H9 (cell line): ENCODE results near the gene TMEM190. TPM values are rescaled to one million over a fixed set of nuclear protein-coding genes. Genes with fewer than 3 reads are reported as not detected.

Experiments
- DNase-seq: peaks from one replicate; pipeline ENCODE4 v3.0.0-alpha.2; 2017
- H2AFZ ChIP-seq: one replicate; pipeline ENCODE4 v1.6.1; 2013; ENCODE audit warnings: mild to moderate bottlenecking, low read length, control low read depth, moderate library complexity
- H2AK5ac ChIP-seq: 2 replicates; pipeline ENCODE4 v1.6.1; 2013; ENCODE audit warnings: low read length, control low read depth, mixed read lengths; ENCODE audit not compliant: insufficient read length
- H2BK120ac ChIP-seq: one replicate; pipeline ENCODE4 v1.6.1; 2013; ENCODE audit warnings: low read depth, mild to moderate bottlenecking, low read length, control low read depth, inconsistent platforms; ENCODE audit not compliant: poor library complexity, severe bottlenecking
- H2BK12ac ChIP-seq: 2 replicates; pipeline ENCODE4 v1.6.1; 2013; ENCODE audit warnings: low read length, control low read depth, mixed read lengths, low read depth; ENCODE audit not compliant: insufficient read length
- H2BK15ac ChIP-seq: 2 replicates; pipeline ENCODE4 v1.6.1; 2013; ENCODE audit warnings: low read depth, low read length, control low read depth
- H2BK20ac ChIP-seq: one replicate; pipeline ENCODE4 v1.6.1; 2013; ENCODE audit warnings: low read depth, mild to moderate bottlenecking, low read length, control low read depth, inconsistent platforms; ENCODE audit not compliant: poor library complexity, severe bottlenecking
- H2BK5ac ChIP-seq: 2 replicates; pipeline ENCODE4 v1.6.1; 2013; ENCODE audit warnings: low read length, control low read depth, mixed read lengths; ENCODE audit not compliant: insufficient read length
- H3K14ac ChIP-seq: 2 replicates; pipeline ENCODE4 v1.6.1; 2013; ENCODE audit warnings: low read length, control low read depth; ENCODE audit not compliant: insufficient read depth
- H3K18ac ChIP-seq: 2 replicates; pipeline ENCODE4 v1.6.1; 2013; ENCODE audit warnings: low read depth, mild to moderate bottlenecking, mixed read lengths, low read length, control low read depth; ENCODE audit not compliant: insufficient read length
- H3K23ac ChIP-seq: 2 replicates; pipeline ENCODE4 v1.6.1; 2013; ENCODE audit warnings: low read length, control low read depth, mixed read lengths, low read depth; ENCODE audit not compliant: insufficient read length
- H3K23me2 ChIP-seq: 2 replicates; pipeline ENCODE4 v1.6.1; 2013; ENCODE audit warnings: low read depth, mild to moderate bottlenecking, mixed read lengths, low read length, control low read depth; ENCODE audit not compliant: insufficient read length, poor library complexity, severe bottlenecking
- H3K27ac ChIP-seq: 2 replicates; pipeline ENCODE4 v1.5.1; 2013; ENCODE audit warnings: low read length, control low read depth, mixed read lengths, low read depth; ENCODE audit not compliant: insufficient read length
- H3K27me3 ChIP-seq: 2 replicates; pipeline ENCODE4 v1.6.1; 2013; ENCODE audit warnings: low read length, control low read depth, inconsistent platforms; ENCODE audit not compliant: insufficient read depth
- H3K4ac ChIP-seq: 2 replicates; pipeline ENCODE4 v1.6.1; 2013; ENCODE audit warnings: low read depth, mild to moderate bottlenecking, control low read depth, inconsistent platforms, low read length, moderate library complexity
- H3K4me1 ChIP-seq: 2 replicates; pipeline ENCODE4 v1.6.1; 2013; ENCODE audit warnings: low read length, control low read depth, inconsistent platforms; ENCODE audit not compliant: insufficient read depth
- H3K4me2 ChIP-seq: 2 replicates; pipeline ENCODE4 v1.6.1; 2013; ENCODE audit warnings: low read length, control low read depth, mixed read lengths; ENCODE audit not compliant: insufficient read length, insufficient read depth
- H3K56ac ChIP-seq: 2 replicates; pipeline ENCODE4 v1.6.1; 2013; ENCODE audit warnings: low read depth, mild to moderate bottlenecking, mixed read lengths, low read length, control low read depth; ENCODE audit not compliant: insufficient read length
- H3K79me1 ChIP-seq: 2 replicates; pipeline ENCODE4 v1.6.1; 2013; ENCODE audit warnings: low read depth, mild to moderate bottlenecking, moderate library complexity, low read length, control low read depth, inconsistent platforms; ENCODE audit not compliant: insufficient read depth, poor library complexity, severe bottlenecking
- H3K79me2 ChIP-seq: 2 replicates; pipeline ENCODE4 v1.6.1; 2013; ENCODE audit warnings: low read length, control low read depth, inconsistent platforms; ENCODE audit not compliant: insufficient read depth
- H3K9ac ChIP-seq: 2 replicates; pipeline ENCODE4 v1.6.1; 2013; ENCODE audit warnings: low read length, control low read depth, mixed read lengths; ENCODE audit not compliant: insufficient read length; ENCODE audit errors: extremely low read depth
- H3K9me3 ChIP-seq: one replicate; pipeline ENCODE4 v1.6.1; 2013; ENCODE audit warnings: low read depth, low read length, inconsistent platforms; ENCODE audit not compliant: control insufficient read depth
- H3T11ph ChIP-seq: one replicate; pipeline ENCODE4 v1.6.1; 2013; ENCODE audit warnings: mild to moderate bottlenecking, low read length, control low read depth, inconsistent platforms
- H4K20me1 ChIP-seq: one replicate; pipeline ENCODE4 v1.6.1; 2013; ENCODE audit not compliant: control insufficient read depth, insufficient read length, insufficient read depth
- H4K5ac ChIP-seq: 2 replicates; pipeline ENCODE4 v1.6.1; 2013; ENCODE audit warnings: low read depth, mild to moderate bottlenecking, mixed read lengths, low read length, control low read depth; ENCODE audit not compliant: insufficient read length
- H4K8ac ChIP-seq: replicated peaks from 2 replicates; pipeline ENCODE4 v1.6.1; 2013; ENCODE audit warnings: low read length, control low read depth, mixed read lengths, low read depth; ENCODE audit not compliant: insufficient read length
- H4K91ac ChIP-seq: 2 replicates; pipeline ENCODE4 v1.6.1; 2013; ENCODE audit warnings: low read depth, mild to moderate bottlenecking, moderate library complexity, mixed read lengths, low read length, control low read depth; ENCODE audit not compliant: insufficient read length
- H3K27ac Mint-ChIP-seq, 3 experiments: 2 replicates in 2 of 3; 3 replicates in 1 of 3; pipeline ENCODE4 v1.8.0; 2020 to 2021; ENCODE audit warnings: mixed read lengths in 3 of 3, mild to moderate bottlenecking in 1 of 3, moderate library complexity in 1 of 3
- H3K27me3 Mint-ChIP-seq: 2 replicates; pipeline ENCODE4 v1.8.0; 2021; ENCODE audit warnings: low read depth, mild to moderate bottlenecking, moderate library complexity, mixed read lengths
- H3K36me3 Mint-ChIP-seq, 3 experiments: 2 replicates in 2 of 3; 3 replicates in 1 of 3; pipeline ENCODE4 v1.8.0; 2020 to 2021; ENCODE audit warnings: low read depth in 3 of 3, mixed read lengths in 3 of 3; ENCODE audit not compliant: insufficient read depth in 1 of 3
- H3K4me1 Mint-ChIP-seq, 2 experiments: 2 replicates each; pipeline ENCODE4 v1.8.0; 2020; ENCODE audit warnings: mixed read lengths in 2 of 2
- H3K4me3 Mint-ChIP-seq, 2 experiments: 2 replicates in 1 of 2; 3 replicates in 1 of 2; pipeline ENCODE4 v1.8.0; 2020 to 2021; ENCODE audit warnings: mild to moderate bottlenecking in 2 of 2, mixed read lengths in 2 of 2, moderate library complexity in 1 of 2
- H3K9me3 Mint-ChIP-seq, 2 experiments: 2 replicates in 1 of 2; 3 replicates in 1 of 2; pipeline ENCODE4 v1.8.0; 2020; ENCODE audit warnings: mild to moderate bottlenecking in 2 of 2, mixed read lengths in 2 of 2, moderate library complexity in 1 of 2
- CTCF ChIP-seq: fragments of 200-600 bp; sonication (generic); conservative IDR thresholded peaks from 3 replicates; pipeline ENCODE4 v1.8.0; 2021; ENCODE audit warnings: antibody characterized with exemption, mild to moderate bottlenecking
- WGBS: extraction: QIAGEN DNeasy Blood & Tissue Kit; methylation state at CpG from one replicate; pipeline ENCODE4 v1.1.7; 2013; ENCODE audit warnings: missing lambda C conversion rate, low lambda C conversion rate, mixed read lengths; ENCODE audit not compliant: insufficient read length; ENCODE audit errors: extremely low coverage; 5-methylcytosine and 5-hydroxymethylcytosine counted together
- total RNA-seq: library from RNA; stranded (reverse); gene quantifications from 2 replicates; pipeline ENCODE4 v1.2.1, GENCODE V29; 2021

TMEM190 gene
- total RNA-seq, 1 experiment from 2014 or later = 1.5 TPM

- H3K27ac ChIP-seq = no peak overlapping the region
- H3K4me1 ChIP-seq = peaks cover 5% of the 10 kb centered on the region; the same call in 1 of the 2 replicates
- WGBS = no CpG with 5 or more reads among the region's 3 CpGs
- no peak for TF ChIP-seq CTCF
- H3K23ac ChIP-seq = no peak overlapping the region
- no peaks in the 10 kb centered on the region for H4K20me1 ChIP-seq
- H3K18ac ChIP-seq = no peak overlapping the region
- H3K79me1 ChIP-seq = peaks cover 8% of the 10 kb centered on the region
- H3K9ac ChIP-seq = no peak overlapping the region
- H2BK20ac ChIP-seq = no peak overlapping the region
- no peak overlapping the region for H2AFZ ChIP-seq
- no peak overlapping the region for H3K4ac ChIP-seq
- H2BK120ac ChIP-seq = no peak overlapping the region
- Mint-ChIP-seq H3K36me3 (peaks cover 19 to 31% (median 21%) of the 10 kb centered on the region in 3 experiments), H3K9me3 (peaks cover 2 to 3% of the 10 kb centered on the region in 2 experiments; a peak in 2 of 5 replicates), H3K4me1 (peaks cover 32 to 42% of the 10 kb centered on the region in 2 experiments), H3K4me3 (peak overlapping the region; percentile 75 to 85), H3K27ac (no peak overlapping the region), H3K27me3 (peaks cover 45% of the 10 kb centered on the region)
- H4K8ac ChIP-seq = no peak overlapping the region
- no peak overlapping the region for H2AK5ac ChIP-seq
- H3K14ac ChIP-seq = no peak overlapping the region
- H3K9me3 ChIP-seq = no peaks in the 10 kb centered on the region
- H3K27me3 ChIP-seq = peaks cover 2% of the 10 kb centered on the region; the same call in 1 of the 2 replicates
- H3K56ac ChIP-seq = no peak overlapping the region
- no peak overlapping the region for H4K5ac ChIP-seq
- H3K23me2 ChIP-seq = peaks cover 31% of the 10 kb centered on the region
- H2BK12ac ChIP-seq = no peak overlapping the region
- H3K4me2 ChIP-seq = no peak overlapping the region
- peaks cover 16% of the 10 kb centered on the region; the same call in 1 of the 2 replicates for H3K79me2 ChIP-seq
- H2BK5ac ChIP-seq = no peak overlapping the region
- H2BK15ac ChIP-seq = no peak overlapping the region
- no peak overlapping the region for H3T11ph ChIP-seq
- no peak for DNase-seq
- H4K91ac ChIP-seq = no peak overlapping the region
Measured at GRCh38 chr19:55382522-55383054, 6.0 kb downstream of the TMEM190 start.
